Mucosa of stomach (tissue), 1 donor: ENCODE results near the gene GRK2.

Experiments
- H3K27me3 ChIP-seq: one replicate; pipeline ENCODE4 v1.7.0; 2013; ENCODE audit warnings: mild to moderate bottlenecking, low read length; ENCODE audit not compliant: control insufficient read depth, insufficient read depth
- H3K36me3 ChIP-seq: one replicate; pipeline ENCODE4 v1.7.0; 2013; ENCODE audit warnings: low read length; ENCODE audit not compliant: control insufficient read depth, insufficient read depth
- H3K4me1 ChIP-seq: one replicate; pipeline ENCODE4 v1.7.0; 2013; ENCODE audit warnings: mild to moderate bottlenecking, low read length; ENCODE audit not compliant: control insufficient read depth, insufficient read depth
- H3K4me3 ChIP-seq: one replicate; pipeline ENCODE4 v1.7.0; 2013; ENCODE audit warnings: low read length
- H3K9ac ChIP-seq: one replicate; pipeline ENCODE4 v1.7.0; 2013; ENCODE audit warnings: mild to moderate bottlenecking, low read length, moderate library complexity
- H3K9me3 ChIP-seq: one replicate; pipeline ENCODE4 v1.7.0; 2013; ENCODE audit warnings: mild to moderate bottlenecking, low read length, moderate library complexity; ENCODE audit not compliant: control insufficient read depth
- donor health status: Pancreatic carcinoma.

Gene GRK2

DNA sequence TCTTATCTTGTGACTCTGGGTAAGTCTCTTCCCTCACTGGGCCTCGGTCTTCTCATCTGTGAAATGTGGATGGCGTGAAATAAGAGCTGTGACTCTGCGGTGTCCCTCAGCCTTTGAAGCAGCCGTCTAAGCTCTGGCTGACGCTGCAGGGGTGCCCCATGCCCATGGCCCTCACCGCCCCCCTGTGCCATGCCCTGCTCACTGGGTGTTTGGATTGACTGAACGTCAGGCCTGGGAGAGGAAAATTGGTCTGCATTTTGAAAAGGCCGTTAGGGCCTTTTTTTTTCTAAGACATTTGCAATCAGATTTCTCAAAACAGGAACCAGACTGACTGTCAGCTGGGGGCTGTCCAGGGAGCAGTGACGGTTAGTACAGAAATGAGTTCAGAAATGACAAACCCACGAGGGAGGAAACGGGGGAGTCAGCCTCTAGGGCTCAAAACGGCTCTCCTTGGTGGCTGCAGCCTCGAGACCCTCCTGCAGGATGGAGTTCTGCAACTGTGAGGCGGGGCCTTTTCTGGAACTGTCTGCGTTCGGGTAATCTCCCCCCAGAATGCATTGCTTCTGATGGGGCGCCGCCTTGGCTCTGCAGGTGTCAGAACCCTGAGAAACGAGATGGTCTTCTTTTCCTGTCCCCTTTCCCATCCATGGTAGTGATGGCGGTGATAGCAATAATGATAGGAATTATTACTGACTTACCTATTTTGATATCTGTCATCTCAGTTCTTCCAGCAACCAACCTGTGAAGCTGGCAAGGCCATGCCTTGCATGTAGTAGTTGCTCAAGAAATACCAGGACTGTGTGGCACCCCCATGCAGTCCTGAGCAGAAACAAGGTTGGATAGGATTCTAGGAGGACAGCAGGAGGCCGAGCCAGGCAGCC lies 2.0 kb downstream of the GRK2 start:
- Histone ChIP-seq H3K9ac (peak overlapping the region; percentile 91), H3K36me3 (no peaks in the 10 kb centered on the region), H3K4me3 (peak overlapping the region; percentile 82), H3K27me3 (no peaks in the 10 kb centered on the region), H3K4me1 (peaks cover 66% of the 10 kb centered on the region), H3K9me3 (no peaks in the 10 kb centered on the region)

GRCh38 chr11:67268962-67269268 lies 2.6 kb downstream of the GRK2 start:
- Histone ChIP-seq H3K4me3 (no peak overlapping the region), H3K9me3 (no peaks in the 10 kb centered on the region), H3K36me3 (no peaks in the 10 kb centered on the region), H3K27me3 (no peaks in the 10 kb centered on the region), H3K9ac (no peak overlapping the region), H3K4me1 (peaks cover 71% of the 10 kb centered on the region)

DNA sequence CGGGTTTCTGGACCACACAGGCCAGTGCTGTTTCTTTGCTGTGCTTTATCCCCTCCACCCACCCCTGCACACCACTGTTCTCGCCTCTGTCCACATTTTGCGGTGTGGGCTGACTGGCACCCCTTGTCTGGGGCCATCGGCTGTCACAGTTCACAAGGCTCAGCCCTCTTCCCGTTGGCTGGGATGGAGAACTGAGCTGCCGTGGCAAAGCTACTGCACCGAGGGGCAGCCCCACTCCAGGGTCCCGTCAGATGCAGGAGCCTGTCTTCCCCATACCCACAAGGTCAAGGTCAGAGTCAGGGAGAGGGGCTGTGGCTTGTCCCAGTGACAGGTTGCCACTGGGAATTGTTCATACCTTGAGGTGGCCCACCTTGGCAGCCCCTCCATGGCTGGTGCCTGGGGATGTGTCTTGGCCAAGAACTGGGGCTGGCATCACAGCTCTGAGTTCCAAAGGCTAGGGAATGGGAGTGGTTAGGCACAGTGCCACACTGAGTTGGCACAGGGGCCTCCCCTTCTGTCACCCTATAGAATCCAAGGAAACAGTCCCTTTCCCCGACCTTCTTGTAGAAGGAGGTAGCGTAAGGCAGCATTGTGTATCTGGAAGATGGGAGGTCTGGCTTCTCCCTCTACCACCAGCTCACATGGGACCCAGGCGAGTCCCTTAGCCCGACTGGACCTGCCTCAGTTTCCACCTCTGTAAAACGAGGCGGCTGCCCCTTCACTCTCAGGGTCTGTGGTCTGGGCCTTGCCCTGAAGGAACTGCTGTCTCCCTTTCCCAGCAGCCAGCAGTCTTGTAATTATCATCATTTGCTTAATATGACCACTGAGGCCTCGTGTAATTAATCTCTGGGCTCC lies 3.4 kb downstream of the GRK2 start:
- no peaks in the 10 kb centered on the region for H3K9me3 ChIP-seq
- no peaks in the 10 kb centered on the region for H3K36me3 ChIP-seq
- H3K27me3 ChIP-seq = no peaks in the 10 kb centered on the region
- peak overlapping the region; percentile 45 for H3K4me3 ChIP-seq
- H3K9ac ChIP-seq = peak overlapping the region; percentile 63
- peaks cover 77% of the 10 kb centered on the region for H3K4me1 ChIP-seq

GRCh38 chr11:67270256-67271204 lies 4.3 kb downstream of the GRK2 start:
- Histone ChIP-seq H3K4me1 (peaks cover 86% of the 10 kb centered on the region), H3K4me3 (peak overlapping the region; percentile 45)

DNA sequence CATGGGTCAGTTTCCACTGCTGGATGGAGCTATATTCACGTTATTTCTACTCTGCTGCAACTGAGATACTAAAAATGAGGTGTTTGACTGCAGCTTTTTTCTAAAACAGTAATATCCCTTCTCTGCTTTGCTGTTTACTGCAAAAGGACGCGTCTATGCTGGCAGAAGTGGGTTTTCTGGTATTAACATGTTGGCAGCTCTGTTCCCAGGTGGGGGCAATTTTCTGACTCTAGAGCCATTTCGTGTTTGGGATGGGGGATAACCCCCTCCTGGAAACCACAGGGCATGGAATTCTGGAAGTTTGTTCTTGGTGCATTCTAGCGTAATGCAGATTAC lies 4.9 kb downstream of the GRK2 start:
- H3K4me3 ChIP-seq = no peak overlapping the region
- no peak overlapping the region for H3K9ac ChIP-seq
- H3K4me1 ChIP-seq = peaks cover 86% of the 10 kb centered on the region
- H3K9me3 ChIP-seq = no peaks in the 10 kb centered on the region
- H3K27me3 ChIP-seq = no peaks in the 10 kb centered on the region
- H3K36me3 ChIP-seq = no peaks in the 10 kb centered on the region

More at GRCh38 chr11:67270256-67271204, 4.3 kb downstream of the GRK2 start:
- no peaks in the 10 kb centered on the region for H3K9me3 ChIP-seq
- H3K9ac ChIP-seq = peak overlapping the region; percentile 63
- H3K27me3 ChIP-seq = no peaks in the 10 kb centered on the region
- no peaks in the 10 kb centered on the region for H3K36me3 ChIP-seq

DNA sequence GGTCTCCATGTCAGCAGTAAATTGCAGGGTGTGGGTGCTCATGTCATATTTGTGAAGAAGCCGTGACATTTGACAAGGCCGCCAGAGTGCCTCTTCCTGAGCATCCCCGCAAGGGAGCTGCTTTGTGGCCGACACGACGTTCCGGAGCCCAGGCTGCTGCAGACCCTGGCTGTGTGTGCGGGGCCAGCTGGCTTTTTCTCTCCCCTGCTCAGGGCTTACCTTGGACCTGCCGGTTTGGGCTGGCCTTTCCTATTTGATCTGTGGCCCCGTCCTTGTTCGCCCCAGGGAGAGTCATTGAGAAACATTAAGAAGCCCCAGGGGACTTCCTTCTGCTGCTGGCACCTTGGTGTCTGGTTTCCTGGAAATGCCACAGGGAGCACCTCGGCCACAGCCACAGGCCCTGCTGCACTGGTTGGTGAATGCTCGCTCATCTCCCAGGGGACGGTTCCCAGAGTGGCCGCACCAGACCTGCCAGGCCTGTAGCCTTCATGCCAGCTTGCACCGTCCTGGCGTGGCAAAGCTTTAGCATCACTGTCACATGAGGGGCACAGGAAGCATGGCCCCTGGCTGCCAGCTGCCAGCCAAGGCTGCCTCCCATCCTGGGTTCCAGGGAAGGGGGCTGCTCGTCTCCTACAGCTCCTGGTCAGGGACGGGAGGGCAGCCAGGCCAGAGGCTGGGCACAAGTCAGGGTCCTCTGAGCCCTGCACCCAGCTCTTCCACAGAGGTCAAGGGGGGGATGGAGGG lies 5.4 kb downstream of the GRK2 start:
- no peak overlapping the region for H3K4me3 ChIP-seq

GRCh38 chr11:67272327-67273259 lies 6.3 kb downstream of the GRK2 start:
- Histone ChIP-seq H3K9ac (no peak overlapping the region), H3K27me3 (no peaks in the 10 kb centered on the region), H3K4me3 (no peak overlapping the region), H3K9me3 (no peaks in the 10 kb centered on the region), H3K36me3 (no peaks in the 10 kb centered on the region), H3K4me1 (peaks cover 99% of the 10 kb centered on the region)

More for the DNA sequence above, 5.4 kb downstream of the GRK2 start:
- Histone ChIP-seq H3K4me1 (peaks cover 92% of the 10 kb centered on the region), H3K9me3 (no peaks in the 10 kb centered on the region), H3K9ac (no peak overlapping the region), H3K27me3 (no peaks in the 10 kb centered on the region), H3K36me3 (no peaks in the 10 kb centered on the region)

GRCh38 chr11:67273260-67273990 lies 7.2 kb downstream of the GRK2 start:
- H3K27me3 ChIP-seq = no peaks in the 10 kb centered on the region
- H3K4me1 ChIP-seq = peaks cover 98% of the 10 kb centered on the region
- no peak overlapping the region for H3K4me3 ChIP-seq
- peak overlapping the region; percentile 50 for H3K9ac ChIP-seq
- H3K9me3 ChIP-seq = no peaks in the 10 kb centered on the region
- H3K36me3 ChIP-seq = peaks cover 2% of the 10 kb centered on the region

- no peaks in the 10 kb centered on the region for H3K27me3 ChIP-seq
- H3K36me3 ChIP-seq = peaks cover 17% of the 10 kb centered on the region
- H3K4me1 ChIP-seq = peaks cover 82% of the 10 kb centered on the region
- H3K9me3 ChIP-seq = no peaks in the 10 kb centered on the region
- no peak overlapping the region for H3K4me3 ChIP-seq
- peak overlapping the region; percentile 37 for H3K9ac ChIP-seq
These were observed 8.7 kb downstream of the GRK2 start for GRCh38 chr11:67274768-67275605.
